OCI-LY3 (cell line): ENCODE data around the gene NT5C3A.

ENCODE experiments used
- H2AFZ ChIP-seq: fragments of 200-600, 300-600 bp; shearing (Covaris generic); 2 replicates; pipeline ENCODE4 v1.6.0; 2014; ENCODE audit warnings: antibody characterized with exemption, low read depth, low read length
- H3K27ac ChIP-seq: fragments of 200-600, 300-600 bp; sonication (generic); 2 replicates; pipeline ENCODE4 v1.5.1; 2014; ENCODE audit warnings: mild to moderate bottlenecking, low read length, moderate library complexity, mixed read lengths
- H3K27me3 ChIP-seq: fragments of 200-600, 300-600 bp; sonication (generic); 2 replicates; pipeline ENCODE4 v1.6.1; 2014; ENCODE audit warnings: low read depth, low read length, mixed read lengths
- H3K36me3 ChIP-seq: fragments of 200-600, 300-600 bp; sonication (generic); replicated peaks from 2 replicates; pipeline ENCODE3; 2014; ENCODE audit warnings: low read depth, low read length, mixed read lengths
- H3K4me1 ChIP-seq: fragments of 300-600, 200-600 bp; sonication (generic); 2 replicates; pipeline ENCODE4 v1.6.1; 2014; ENCODE audit warnings: low read length, mixed read lengths
- H3K4me2 ChIP-seq: fragments of 200-600, 300-600 bp; sonication (generic); 2 replicates; pipeline ENCODE4 v1.6.1; 2014; ENCODE audit warnings: low read length, mixed read lengths
- H3K4me3 ChIP-seq: fragments of 300-600, 200-600 bp; sonication (generic); 2 replicates; pipeline ENCODE4 v1.5.1; 2014; ENCODE audit warnings: antibody characterized with exemption, mild to moderate bottlenecking, low read length, moderate library complexity
- H3K79me2 ChIP-seq: fragments of 300-600, 200-600 bp; shearing (Covaris generic); 2 replicates; pipeline ENCODE4 v1.6.1; 2014; ENCODE audit warnings: mild to moderate bottlenecking, low read length, mixed read lengths
- H3K9ac ChIP-seq: fragments of 300-600, 200-600 bp; shearing (Covaris generic); 2 replicates; pipeline ENCODE4 v1.6.0; 2014; ENCODE audit warnings: mild to moderate bottlenecking, low read length, moderate library complexity
- H3K9me3 ChIP-seq: fragments of 200-600, 300-600 bp; shearing (Covaris generic); 2 replicates; pipeline ENCODE4 v1.6.1; 2014; ENCODE audit warnings: low read length, mixed read lengths; ENCODE audit not compliant: insufficient read depth
- H4K20me1 ChIP-seq: fragments of 200-600, 300-600 bp; sonication (generic); 2 replicates; pipeline ENCODE4 v1.6.1; 2016; ENCODE audit warnings: low read length, mixed read lengths; ENCODE audit not compliant: insufficient read depth
- EZH2phosphoT487 ChIP-seq: fragments of 200-600 bp; shearing (Covaris generic); IDR thresholded peaks from 2 replicates; pipeline ENCODE4 v1.6.1; 2018; ENCODE audit warnings: antibody characterized with exemption, mixed run types, low read depth
- TF ChIP-seq, protein P1 (sequence below): fragments of 200-600, 300-600 bp; sonication (generic); IDR thresholded peaks from 2 replicates; pipeline ENCODE4 v1.5.1; 2014; ENCODE audit warnings: antibody characterized with exemption, low read length, low read depth

The NT5C3A gene

DNA sequence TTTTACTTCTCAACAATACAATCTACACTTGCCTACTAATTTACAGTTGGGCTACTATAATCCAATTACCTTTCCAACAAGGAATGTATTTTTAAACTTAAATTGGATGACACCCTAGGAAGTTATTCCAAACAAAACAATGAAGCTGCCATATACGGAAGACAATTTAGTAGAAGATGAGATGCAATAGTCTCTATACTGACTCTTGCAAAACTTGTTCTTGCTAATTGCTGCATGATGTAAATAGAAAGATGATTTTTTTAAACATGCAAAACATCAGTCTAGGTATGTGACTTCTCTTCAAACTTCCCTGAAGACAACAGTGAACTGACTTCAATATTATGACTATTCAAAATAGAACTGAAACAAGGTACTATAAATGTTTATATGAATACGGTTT lies 17.6 kb downstream of the NT5C3A start:
- Histone ChIP-seq H3K36me3 (peaks cover 4% of the 10 kb centered on the region), H3K27ac (no peak overlapping the region), H3K4me2 (peak overlapping the region; percentile 59), H3K4me3 (no peak overlapping the region), H3K79me2 (peaks cover 94% of the 10 kb centered on the region), H3K9ac (no peak overlapping the region), H3K9me3 (no peaks in the 10 kb centered on the region), H3K27me3 (no peaks in the 10 kb centered on the region), H3K4me1 (peaks cover 45% of the 10 kb centered on the region), H4K20me1 (peaks cover 47% of the 10 kb centered on the region), H2AFZ (no peak overlapping the region)
- TF ChIP-seq EZH2phosphoT487: no peak
- TF ChIP-seq, protein P1, sequence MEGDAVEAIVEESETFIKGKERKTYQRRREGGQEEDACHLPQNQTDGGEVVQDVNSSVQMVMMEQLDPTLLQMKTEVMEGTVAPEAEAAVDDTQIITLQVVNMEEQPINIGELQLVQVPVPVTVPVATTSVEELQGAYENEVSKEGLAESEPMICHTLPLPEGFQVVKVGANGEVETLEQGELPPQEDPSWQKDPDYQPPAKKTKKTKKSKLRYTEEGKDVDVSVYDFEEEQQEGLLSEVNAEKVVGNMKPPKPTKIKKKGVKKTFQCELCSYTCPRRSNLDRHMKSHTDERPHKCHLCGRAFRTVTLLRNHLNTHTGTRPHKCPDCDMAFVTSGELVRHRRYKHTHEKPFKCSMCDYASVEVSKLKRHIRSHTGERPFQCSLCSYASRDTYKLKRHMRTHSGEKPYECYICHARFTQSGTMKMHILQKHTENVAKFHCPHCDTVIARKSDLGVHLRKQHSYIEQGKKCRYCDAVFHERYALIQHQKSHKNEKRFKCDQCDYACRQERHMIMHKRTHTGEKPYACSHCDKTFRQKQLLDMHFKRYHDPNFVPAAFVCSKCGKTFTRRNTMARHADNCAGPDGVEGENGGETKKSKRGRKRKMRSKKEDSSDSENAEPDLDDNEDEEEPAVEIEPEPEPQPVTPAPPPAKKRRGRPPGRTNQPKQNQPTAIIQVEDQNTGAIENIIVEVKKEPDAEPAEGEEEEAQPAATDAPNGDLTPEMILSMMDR: no peak

DNA sequence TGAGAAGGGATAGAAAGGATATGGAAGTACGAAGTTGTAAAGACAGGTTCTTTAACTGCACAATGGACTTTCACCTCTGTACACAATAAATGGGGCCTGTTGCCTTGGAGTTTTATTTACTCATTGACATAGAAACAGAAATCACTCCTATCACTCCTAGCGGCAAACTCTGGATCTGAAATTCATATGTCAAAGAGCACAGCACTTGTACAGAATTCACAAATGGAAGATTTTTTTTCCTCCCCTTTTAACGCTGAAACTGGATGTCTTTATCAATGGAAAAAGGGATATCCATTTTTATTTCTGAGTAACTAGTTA lies 18.2 kb downstream of the NT5C3A start:
- Histone ChIP-seq H3K27me3 (no peaks in the 10 kb centered on the region), H3K9ac (no peak overlapping the region), H3K27ac (no peak overlapping the region), H2AFZ (no peak overlapping the region), H3K79me2 (peaks cover 95% of the 10 kb centered on the region), H3K4me2 (no peak overlapping the region), H3K36me3 (peaks cover 4% of the 10 kb centered on the region), H3K9me3 (no peaks in the 10 kb centered on the region), H3K4me3 (no peak overlapping the region), H4K20me1 (peaks cover 48% of the 10 kb centered on the region), H3K4me1 (peaks cover 44% of the 10 kb centered on the region)
- TF ChIP-seq, protein P1: no peak
- no peak for TF ChIP-seq EZH2phosphoT487

DNA sequence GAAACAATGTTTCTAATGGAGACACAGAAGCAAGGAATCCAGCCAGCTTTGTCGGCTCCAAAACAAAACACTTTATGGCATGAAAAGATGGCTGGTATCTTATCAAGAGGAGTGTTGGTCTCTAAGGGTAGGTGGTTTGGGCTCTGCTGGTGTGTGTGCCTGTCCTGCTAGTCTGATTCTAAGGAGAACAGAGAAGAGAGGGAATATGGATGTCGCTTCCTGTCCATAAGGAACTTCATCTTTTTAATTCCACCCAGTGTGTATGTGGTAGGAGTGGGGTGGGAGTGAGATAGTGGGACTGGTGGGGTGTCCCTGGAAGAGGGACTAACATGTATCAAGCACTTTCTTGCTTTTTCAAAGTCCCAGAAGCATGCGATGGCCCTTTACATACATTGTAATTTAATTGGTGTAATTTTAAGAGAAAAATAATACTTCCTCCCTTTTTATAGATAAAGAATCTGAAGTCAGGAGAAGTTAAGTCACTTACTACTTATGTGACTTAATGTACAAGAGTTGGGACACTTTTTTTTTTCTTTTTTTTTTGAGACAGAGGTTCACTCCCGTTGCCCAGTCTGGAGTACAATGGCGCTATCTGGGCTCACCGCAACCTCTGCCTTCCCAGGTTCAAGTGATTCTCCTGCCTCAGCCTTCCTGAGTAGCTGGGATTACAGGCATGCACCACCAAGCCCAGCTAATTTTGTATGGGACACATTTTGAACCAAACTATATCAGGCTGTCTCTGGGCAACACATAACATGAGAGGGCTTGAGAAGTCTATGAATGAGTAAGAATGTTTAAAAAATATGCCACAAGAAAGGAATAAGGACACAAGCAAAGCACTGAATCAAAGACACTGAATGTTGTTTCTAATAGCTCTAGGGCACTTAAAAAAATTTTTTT lies 18.8 kb downstream of the NT5C3A start:
- no peaks in the 10 kb centered on the region for H3K27me3 ChIP-seq
- H4K20me1 ChIP-seq: peaks cover 50% of the 10 kb centered on the region
- H3K9me3 ChIP-seq: no peaks in the 10 kb centered on the region
- H3K27ac ChIP-seq: no peak overlapping the region
- peaks cover 45% of the 10 kb centered on the region for H3K4me1 ChIP-seq
- no peak overlapping the region for H3K4me3 ChIP-seq
- H3K79me2 ChIP-seq: peaks cover 95% of the 10 kb centered on the region
- H3K4me2 ChIP-seq: no peak overlapping the region
- H3K36me3 ChIP-seq: peaks cover 4% of the 10 kb centered on the region
- TF ChIP-seq, protein P1: no peak
- TF ChIP-seq EZH2phosphoT487: no peak
- no peak overlapping the region for H3K9ac ChIP-seq
- no peak overlapping the region for H2AFZ ChIP-seq

DNA sequence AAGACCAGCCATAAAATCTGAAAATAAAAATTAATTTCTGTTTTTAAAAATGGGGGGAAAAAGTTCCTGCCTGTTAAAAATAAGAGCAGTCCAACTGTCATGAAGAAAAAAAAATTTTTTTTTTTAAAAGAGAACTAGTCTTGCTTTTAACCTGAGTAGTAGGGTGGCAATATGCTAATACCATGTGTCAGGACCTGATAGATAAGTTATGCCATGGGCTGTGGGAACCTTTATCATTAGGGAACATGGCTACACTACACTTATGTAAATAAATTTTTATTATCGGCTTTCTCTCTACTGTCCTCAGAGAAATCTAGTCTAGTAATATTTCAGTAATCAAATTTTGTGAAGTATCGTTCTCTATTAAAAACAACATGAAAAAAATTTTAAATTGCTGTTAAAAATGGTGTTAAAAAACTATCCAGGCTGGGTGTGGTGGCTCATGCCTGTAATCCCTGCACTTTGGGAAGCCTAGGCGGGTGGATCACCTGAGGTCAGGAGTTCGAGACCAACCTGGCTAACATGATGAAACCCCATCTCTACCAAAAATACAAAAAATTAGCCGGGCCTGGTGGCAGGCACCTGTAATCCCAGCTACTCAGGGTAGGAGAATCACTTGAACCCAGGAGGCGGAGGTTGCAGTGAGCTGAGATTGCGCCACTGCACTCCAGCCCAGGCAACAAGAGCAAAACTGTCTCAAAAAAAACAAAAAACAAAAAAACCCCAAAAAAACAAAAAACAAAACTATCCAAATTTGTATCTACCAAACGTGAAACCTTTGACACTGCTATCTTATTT lies 20.7 kb downstream of the NT5C3A start:
- H3K27me3 ChIP-seq: no peaks in the 10 kb centered on the region
- H3K4me1 ChIP-seq: peaks cover 46% of the 10 kb centered on the region
- peaks cover 4% of the 10 kb centered on the region for H3K36me3 ChIP-seq
- H3K9me3 ChIP-seq: no peaks in the 10 kb centered on the region
- no peak overlapping the region for H3K27ac ChIP-seq
- no peak overlapping the region for H2AFZ ChIP-seq
- no peak overlapping the region for H3K4me2 ChIP-seq
- no peak for TF ChIP-seq EZH2phosphoT487
- TF ChIP-seq, protein P1: no peak
- H3K79me2 ChIP-seq: peaks cover 97% of the 10 kb centered on the region
- H3K9ac ChIP-seq: no peak overlapping the region
- peaks cover 56% of the 10 kb centered on the region for H4K20me1 ChIP-seq
- H3K4me3 ChIP-seq: no peak overlapping the region
